B cell (primary cell): ENCODE results near the gene CTIF. TPM values are rescaled to one million over a fixed set of nuclear protein-coding genes. Genes with fewer than 3 reads are reported as not detected.

Experiments
- ATAC-seq: fragments of 200-7000 bp; cut with Tn5 transposase; one replicate; pipeline ENCODE4 v1.10.0; 2021; ENCODE audit warnings: low read depth, mild to moderate bottlenecking, moderate number of reproducible peaks, moderate library complexity
- CTCF ChIA-PET: fragments of 350-600 bp; sonication (Branson Sonifier 250); formaldehyde crosslinking; loops from one replicate; lab custom pipeline; 2021; ENCODE audit warnings: antibody characterized with exemption, inconsistent platforms; lab: Charles Lee
- POLR2A ChIA-PET: fragments of 350-600 bp; sonication (Branson Sonifier 250); formaldehyde crosslinking; loops from one replicate; lab custom pipeline; 2021; ENCODE audit warnings: antibody characterized with exemption; lab: Charles Lee
- DNase-seq: peaks from one replicate; pipeline ENCODE4 v3.0.0; 2013
- H2AFZ ChIP-seq: 2 replicates; pipeline ENCODE4 v1.6.1; 2012; ENCODE audit warnings: mild to moderate bottlenecking, low read depth, low read length; ENCODE audit not compliant: insufficient read depth, poor library complexity, severe bottlenecking
- H3K27ac ChIP-seq, 2 donors: 1 replicate in 1 of 2; 2 replicates in 1 of 2; pipeline ENCODE4 v1.5.1; 2012 to 2013; ENCODE audit warnings: low read length in 2 of 2, mild to moderate bottlenecking in 2 of 2, moderate library complexity in 1 of 2
- H3K27me3 ChIP-seq, 4 experiments: fragments of 200-600 bp in 1 of 4; sonication (generic) in 1 of 4; replicated peaks in 1 of 4; 1 replicate in 2 of 4; 2 replicates in 2 of 4; pipeline versions ENCODE4 v1.6.1 to v1.7.0; 2013 to 2016; ENCODE audit warnings: low read length in 3 of 4, mild to moderate bottlenecking in 2 of 4, mixed read lengths in 1 of 4, moderate library complexity in 1 of 4; ENCODE audit not compliant: insufficient read depth in 4 of 4, control insufficient read depth in 3 of 4; ENCODE audit errors: control extremely low read depth in 1 of 4
- H3K36me3 ChIP-seq, 2 experiments: replicated peaks in 1 of 2; 1 replicate in 1 of 2; 2 replicates in 1 of 2; pipeline versions ENCODE4 v1.6.1 to v1.7.1; 2013; ENCODE audit warnings: low read length in 1 of 2; ENCODE audit not compliant: insufficient read depth in 2 of 2, control insufficient read depth in 1 of 2; ENCODE audit errors: control extremely low read depth in 1 of 2, extremely low read depth in 1 of 2
- H3K4me1 ChIP-seq, 2 donors: fragments of 200-600 bp in 1 of 2; sonication (generic) in 1 of 2; 1 replicate in 1 of 2; 2 replicates in 1 of 2; pipeline versions ENCODE4 v1.5.1 to v1.6.1; 2013 to 2017; ENCODE audit warnings: low read length in 2 of 2; ENCODE audit not compliant: control insufficient read depth in 2 of 2, insufficient read depth in 2 of 2
- H3K4me2 ChIP-seq: replicated peaks from 2 replicates; pipeline ENCODE3; 2012; ENCODE audit warnings: mild to moderate bottlenecking, low read depth, low read length; ENCODE audit not compliant: poor library complexity, severe bottlenecking
- H3K4me3 ChIP-seq, 5 experiments: fragments of 200-600 bp in 1 of 5; sonication (generic) in 1 of 5; 1 replicate in 3 of 5; 2 replicates in 2 of 5; pipeline versions ENCODE4 v1.5.1 to v1.7.0; 2011 to 2016; ENCODE audit warnings: low read length in 4 of 5, mild to moderate bottlenecking in 4 of 5, low read depth in 2 of 5, control low read depth in 1 of 5, moderate library complexity in 1 of 5; ENCODE audit not compliant: insufficient read depth in 1 of 5; ENCODE audit errors: control extremely low read depth in 1 of 5, extremely low read depth in 1 of 5
- H3K79me2 ChIP-seq: fragments of 200-600 bp; sonication (generic); one replicate; pipeline ENCODE4 v1.6.0; 2016; ENCODE audit warnings: low read length; ENCODE audit not compliant: control insufficient read depth, insufficient read depth
- H3K9ac ChIP-seq: fragments of 200-600 bp; sonication (generic); 2 replicates; pipeline ENCODE4 v1.6.1; 2017; ENCODE audit warnings: mild to moderate bottlenecking, low read length, moderate library complexity
- H3K9me3 ChIP-seq, 3 donors: one replicate each; pipeline versions ENCODE4 v1.6.1 to v1.7.1; 2013; ENCODE audit warnings: low read length in 2 of 3; ENCODE audit not compliant: control insufficient read depth in 2 of 3, insufficient read depth in 1 of 3; ENCODE audit errors: control extremely low read depth in 1 of 3
- H4K20me1 ChIP-seq: 2 replicates; pipeline ENCODE4 v1.6.0; 2012; ENCODE audit warnings: mild to moderate bottlenecking, low read length; ENCODE audit not compliant: insufficient read depth, control insufficient read depth, poor library complexity, severe bottlenecking
- H3K27ac Mint-ChIP-seq: one replicate; pipeline ENCODE4 v1.8.0; 2021; ENCODE audit warnings: mixed read lengths
- H3K27me3 Mint-ChIP-seq: one replicate; pipeline ENCODE4 v1.8.0; 2021; ENCODE audit warnings: mixed read lengths
- H3K4me1 Mint-ChIP-seq: one replicate; pipeline ENCODE4 v1.8.0; 2021; ENCODE audit warnings: mixed read lengths
- H3K4me3 Mint-ChIP-seq: one replicate; pipeline ENCODE4 v1.8.0; 2021; ENCODE audit warnings: mixed read lengths
- H3K9me3 Mint-ChIP-seq: one replicate; pipeline ENCODE4 v1.8.0; 2022; ENCODE audit warnings: mixed read lengths; ENCODE audit not compliant: insufficient read depth
- EZH2 ChIP-seq: IDR thresholded peaks from 2 replicates; pipeline ENCODE4 v1.6.1; 2012; ENCODE audit warnings: borderline replicate concordance, low read depth, mild to moderate bottlenecking, moderate library complexity, low read length; ENCODE audit not compliant: insufficient read depth, poor library complexity, severe bottlenecking
- WGBS: methylation state at CpG from one replicate; pipeline ENCODE4 v1.1.5; 2013; ENCODE audit warnings: missing lambda C conversion rate; ENCODE audit not compliant: insufficient coverage; 5-methylcytosine and 5-hydroxymethylcytosine counted together
- intact Hi-C: fragments of 100-400 bp; cut with micrococcal nuclease; formaldehyde crosslinking; loops from one replicate; pipeline ENCODE4 v1.10.0; 2022
- polyA plus RNA-seq: library from polyadenylated mRNA; depleted of rRNA; stranded (reverse); fragments of >200 nt; gene quantifications from 2 replicates; pipeline ENCODE4 v1.2.3, GENCODE V29; 2012
- total RNA-seq, 2 donors: library from RNA; stranded (reverse); fragments of 120-200 nt in 1 of 2; gene quantifications; 1 replicate in 1 of 2; 2 replicates in 1 of 2; pipeline versions ENCODE4 v1.2.3 to v1.2.4, GENCODE V29; 2013 to 2022
- TF ChIP-seq, protein P1 (sequence below): fragments of 200-600 bp; IDR thresholded peaks from one replicate; pipeline ENCODE4 v1.8.0; 2022; ENCODE audit warnings: antibody characterized with exemption, mild to moderate bottlenecking

CTIF gene
- total and polyA plus RNA-seq, 2 donors (not counting 1 experiment from before 2014, with no cell fraction given) = 3.6 to 16.2 TPM

DNA sequence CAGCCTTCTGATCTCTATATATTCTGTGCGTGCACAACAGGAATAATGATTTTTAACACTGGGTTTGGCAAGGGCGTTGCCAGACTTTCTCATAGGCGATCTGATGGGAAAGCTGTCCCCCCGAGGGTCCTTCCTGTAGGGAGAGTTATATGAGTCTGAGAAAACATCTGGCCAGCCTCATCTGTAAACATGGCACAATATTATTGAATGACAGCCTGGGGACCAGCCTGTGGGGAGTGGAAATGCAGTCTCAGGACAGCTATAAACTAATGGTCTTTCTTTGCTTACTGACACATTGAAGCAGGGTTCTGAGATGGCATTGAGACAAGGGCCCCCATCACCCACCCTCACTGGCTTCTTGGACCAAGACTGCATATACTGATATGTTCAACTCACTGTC is 62.5 kb downstream of the CTIF start:
- TF ChIP-seq, protein P1, sequence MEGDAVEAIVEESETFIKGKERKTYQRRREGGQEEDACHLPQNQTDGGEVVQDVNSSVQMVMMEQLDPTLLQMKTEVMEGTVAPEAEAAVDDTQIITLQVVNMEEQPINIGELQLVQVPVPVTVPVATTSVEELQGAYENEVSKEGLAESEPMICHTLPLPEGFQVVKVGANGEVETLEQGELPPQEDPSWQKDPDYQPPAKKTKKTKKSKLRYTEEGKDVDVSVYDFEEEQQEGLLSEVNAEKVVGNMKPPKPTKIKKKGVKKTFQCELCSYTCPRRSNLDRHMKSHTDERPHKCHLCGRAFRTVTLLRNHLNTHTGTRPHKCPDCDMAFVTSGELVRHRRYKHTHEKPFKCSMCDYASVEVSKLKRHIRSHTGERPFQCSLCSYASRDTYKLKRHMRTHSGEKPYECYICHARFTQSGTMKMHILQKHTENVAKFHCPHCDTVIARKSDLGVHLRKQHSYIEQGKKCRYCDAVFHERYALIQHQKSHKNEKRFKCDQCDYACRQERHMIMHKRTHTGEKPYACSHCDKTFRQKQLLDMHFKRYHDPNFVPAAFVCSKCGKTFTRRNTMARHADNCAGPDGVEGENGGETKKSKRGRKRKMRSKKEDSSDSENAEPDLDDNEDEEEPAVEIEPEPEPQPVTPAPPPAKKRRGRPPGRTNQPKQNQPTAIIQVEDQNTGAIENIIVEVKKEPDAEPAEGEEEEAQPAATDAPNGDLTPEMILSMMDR = no peak
- TF ChIP-seq EZH2 = no peak
- 100% methylated on average over 3 of the region's 4 CpGs for WGBS
- H3K4me2 ChIP-seq = no peak overlapping the region
- no peak for ATAC-seq
- Mint-ChIP-seq H3K9me3 (no peaks in the 10 kb centered on the region), H3K4me1 (no peaks in the 10 kb centered on the region), H3K27ac (no peak overlapping the region), H3K4me3 (no peak overlapping the region), H3K27me3 (no peaks in the 10 kb centered on the region)
- no peak overlapping the region for H3K4me3 ChIP-seq
- intact Hi-C loops = no loop called here
- H3K9me3 ChIP-seq = no peaks in the 10 kb centered on the region
- no peaks in the 10 kb centered on the region for H3K4me1 ChIP-seq
- CTCF ChIA-PET = no interaction called here
- H4K20me1 ChIP-seq = no peaks in the 10 kb centered on the region
- POLR2A ChIA-PET = no interaction called here
- H3K36me3 ChIP-seq = no peaks in the 10 kb centered on the region
- H3K27me3 ChIP-seq = no peaks in the 10 kb centered on the region
- no peak overlapping the region for H3K9ac ChIP-seq
- H3K27ac ChIP-seq = no peak overlapping the region
- no peaks in the 10 kb centered on the region for H3K79me2 ChIP-seq
- no peak overlapping the region for H2AFZ ChIP-seq
- no peak for DNase-seq

DNA sequence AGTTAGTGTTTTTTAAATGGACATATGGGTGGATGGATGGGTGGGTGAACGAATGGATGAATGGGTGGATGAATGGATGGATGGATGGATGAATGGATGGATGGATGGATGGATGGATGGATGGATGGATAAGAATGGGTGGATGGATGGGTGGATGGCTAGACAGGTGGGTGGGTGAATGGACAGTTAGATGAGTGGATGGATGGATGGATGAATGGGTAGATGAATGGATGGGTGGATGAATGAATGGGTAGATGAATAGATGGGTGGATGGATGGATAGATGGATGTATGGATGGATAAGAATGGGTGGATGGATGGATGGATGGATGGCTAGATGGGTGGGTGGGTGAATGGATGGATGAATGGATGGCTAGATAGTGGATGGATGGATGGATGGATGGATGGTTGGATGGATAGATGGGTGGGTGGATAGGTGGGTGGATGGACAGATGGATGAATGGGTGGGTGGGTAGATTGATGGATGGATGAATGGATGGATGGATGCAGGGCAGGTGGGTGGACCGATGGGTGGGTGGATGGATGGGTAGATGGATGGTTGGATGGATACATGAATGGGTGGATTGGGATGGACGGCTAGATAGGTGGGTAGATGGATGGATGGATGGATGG is 64.0 kb downstream of the CTIF start:
- no peaks in the 10 kb centered on the region for H3K36me3 ChIP-seq
- no peak overlapping the region for H2AFZ ChIP-seq
- TF ChIP-seq, protein P1 = no peak
- no peak for TF ChIP-seq EZH2
- no peaks in the 10 kb centered on the region for H3K27me3 Mint-ChIP-seq
- CTCF ChIA-PET = no interaction called here
- no peaks in the 10 kb centered on the region for H3K27me3 ChIP-seq
- H3K4me2 ChIP-seq = no peak overlapping the region
- no peaks in the 10 kb centered on the region for H3K79me2 ChIP-seq
- no peaks in the 10 kb centered on the region for H3K9me3 ChIP-seq
- H3K4me1 Mint-ChIP-seq = no peaks in the 10 kb centered on the region
- DNase-seq (no peak), ATAC-seq (no peak)
- no peak overlapping the region for H3K4me3 Mint-ChIP-seq
- H3K27ac ChIP-seq = no peak overlapping the region
- H3K4me1 ChIP-seq = no peaks in the 10 kb centered on the region
- intact Hi-C loops = no loop called here
- no peak overlapping the region for H3K27ac Mint-ChIP-seq
- no peak overlapping the region for H3K9ac ChIP-seq
- POLR2A ChIA-PET = no interaction called here
- H3K4me3 ChIP-seq = no peak overlapping the region
- H4K20me1 ChIP-seq = no peaks in the 10 kb centered on the region
- WGBS = 96% methylated on average over 3 of the region's 3 CpGs
- no peaks in the 10 kb centered on the region for H3K9me3 Mint-ChIP-seq
